Measurements from ENCODE around the gene MYL10. TPM values are rescaled to one million over a fixed set of nuclear protein-coding genes. Genes with fewer than 3 reads are reported as not detected.

The MYL10 gene
- polyA plus RNA-seq, 1 donor from 2014 or later: not detected

DNA sequence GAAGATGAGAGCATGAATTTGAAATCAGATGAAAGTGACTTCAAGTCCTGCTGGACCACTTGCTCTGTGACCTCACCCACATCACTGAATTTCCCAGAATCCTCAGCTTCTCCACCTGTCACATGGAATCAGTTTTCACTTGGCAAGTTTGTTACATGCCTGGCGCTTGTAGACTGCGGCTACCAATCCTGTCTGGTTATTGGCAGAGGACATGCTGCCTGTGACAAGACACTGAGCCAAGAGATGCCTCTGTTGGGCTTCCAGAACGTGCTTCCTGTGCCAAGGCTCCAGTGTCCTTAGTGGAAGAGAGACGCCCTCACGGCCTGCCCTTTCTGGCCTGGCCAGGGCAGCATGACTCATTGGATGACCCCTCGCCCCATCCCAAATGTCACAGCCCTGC lies 4.4 kb upstream of the MYL10 start:
- no peaks in the 10 kb centered on the region for H3K36me3 ChIP-seq (ENCODE audit: insufficient read depth, low read length)
- no peaks in the 10 kb centered on the region for H3F3A ChIP-seq (ENCODE audit: insufficient read depth, low read length, poor library complexity, severe bottlenecking)
- TF ChIP-seq SMC3 (conservative IDR thresholded peaks at IDR 0.05; ENCODE audit: poor library complexity) (no peak), TAF1 (IDR thresholded peaks at IDR 0.05; ENCODE audit: low read depth) (no peak)
- no peak overlapping the region for H3K4me2 ChIP-seq (ENCODE audit: low read length)
- H3K27me3 ChIP-seq (ENCODE audit: insufficient read depth, low read depth, low read length): no peaks in the 10 kb centered on the region
- H3K27ac ChIP-seq (ENCODE audit: low read length): no peak overlapping the region
- no peaks in the 10 kb centered on the region for H3K9me2 ChIP-seq (ENCODE audit: insufficient read depth, low read length)
- no peak overlapping the region for H2AFZ ChIP-seq (ENCODE audit: low read depth, low read length)
- no peaks in the 10 kb centered on the region for H3K79me2 ChIP-seq (replicated peaks; ENCODE audit: insufficient read depth, low read length)
- no peak overlapping the region for H3K9ac ChIP-seq (ENCODE audit: low read length)
- H3K9me3 ChIP-seq (ENCODE audit: low read length): no peaks in the 10 kb centered on the region
- no peak overlapping the region for H3K4me3 ChIP-seq (ENCODE audit: low read length)
- no peaks in the 10 kb centered on the region for H4K20me1 ChIP-seq (ENCODE audit: insufficient read depth)

DNA sequence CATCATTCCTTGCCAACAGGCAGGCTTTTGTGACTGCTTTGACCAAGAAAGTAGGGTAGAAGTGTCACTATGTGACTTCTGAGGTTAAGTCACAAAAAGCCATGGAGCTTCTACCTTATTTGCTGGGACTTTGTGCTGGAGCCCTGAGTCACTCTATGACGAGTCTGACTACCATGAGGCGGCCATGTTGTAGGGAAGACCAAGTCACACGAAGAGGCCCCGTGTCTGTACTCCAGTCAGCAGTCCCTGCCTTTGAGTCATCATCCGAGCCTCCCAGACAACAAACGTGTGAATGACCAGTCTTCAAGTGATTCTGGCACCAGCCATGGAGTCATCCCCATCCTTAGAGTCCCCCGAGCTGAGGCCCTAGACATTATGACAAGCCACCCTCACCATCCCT lies 3.5 kb upstream of the MYL10 start:
- no peaks in the 10 kb centered on the region for H3F3A ChIP-seq (ENCODE audit: insufficient read depth, low read length, poor library complexity, severe bottlenecking)
- no peak overlapping the region for H3K9ac ChIP-seq (ENCODE audit: low read length)
- H3K9me2 ChIP-seq (ENCODE audit: insufficient read depth, low read length): no peaks in the 10 kb centered on the region

More for the DNA sequence above, 3.5 kb upstream of the MYL10 start:
- no peaks in the 10 kb centered on the region for H3K79me2 ChIP-seq (replicated peaks; ENCODE audit: insufficient read depth, low read length)
- H3K36me3 ChIP-seq (ENCODE audit: insufficient read depth, low read length): no peaks in the 10 kb centered on the region
- H3K4me2 ChIP-seq (ENCODE audit: low read length): no peak overlapping the region
- TF ChIP-seq TAF1 (IDR thresholded peaks at IDR 0.05; ENCODE audit: low read depth): no peak
- TF ChIP-seq SMC3 (conservative IDR thresholded peaks at IDR 0.05; ENCODE audit: poor library complexity): no peak
- no peak for TF ChIP-seq EP300 (conservative IDR thresholded peaks at IDR 0.05; ENCODE audit: poor library complexity, severe bottlenecking)
- TF ChIP-seq, protein P1, sequence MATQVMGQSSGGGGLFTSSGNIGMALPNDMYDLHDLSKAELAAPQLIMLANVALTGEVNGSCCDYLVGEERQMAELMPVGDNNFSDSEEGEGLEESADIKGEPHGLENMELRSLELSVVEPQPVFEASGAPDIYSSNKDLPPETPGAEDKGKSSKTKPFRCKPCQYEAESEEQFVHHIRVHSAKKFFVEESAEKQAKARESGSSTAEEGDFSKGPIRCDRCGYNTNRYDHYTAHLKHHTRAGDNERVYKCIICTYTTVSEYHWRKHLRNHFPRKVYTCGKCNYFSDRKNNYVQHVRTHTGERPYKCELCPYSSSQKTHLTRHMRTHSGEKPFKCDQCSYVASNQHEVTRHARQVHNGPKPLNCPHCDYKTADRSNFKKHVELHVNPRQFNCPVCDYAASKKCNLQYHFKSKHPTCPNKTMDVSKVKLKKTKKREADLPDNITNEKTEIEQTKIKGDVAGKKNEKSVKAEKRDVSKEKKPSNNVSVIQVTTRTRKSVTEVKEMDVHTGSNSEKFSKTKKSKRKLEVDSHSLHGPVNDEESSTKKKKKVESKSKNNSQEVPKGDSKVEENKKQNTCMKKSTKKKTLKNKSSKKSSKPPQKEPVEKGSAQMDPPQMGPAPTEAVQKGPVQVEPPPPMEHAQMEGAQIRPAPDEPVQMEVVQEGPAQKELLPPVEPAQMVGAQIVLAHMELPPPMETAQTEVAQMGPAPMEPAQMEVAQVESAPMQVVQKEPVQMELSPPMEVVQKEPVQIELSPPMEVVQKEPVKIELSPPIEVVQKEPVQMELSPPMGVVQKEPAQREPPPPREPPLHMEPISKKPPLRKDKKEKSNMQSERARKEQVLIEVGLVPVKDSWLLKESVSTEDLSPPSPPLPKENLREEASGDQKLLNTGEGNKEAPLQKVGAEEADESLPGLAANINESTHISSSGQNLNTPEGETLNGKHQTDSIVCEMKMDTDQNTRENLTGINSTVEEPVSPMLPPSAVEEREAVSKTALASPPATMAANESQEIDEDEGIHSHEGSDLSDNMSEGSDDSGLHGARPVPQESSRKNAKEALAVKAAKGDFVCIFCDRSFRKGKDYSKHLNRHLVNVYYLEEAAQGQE (IDR thresholded peaks at IDR 0.05; ENCODE audit: borderline replicate concordance): no peak
- TF ChIP-seq EZH2 (IDR thresholded peaks at IDR 0.05; ENCODE audit: borderline replicate concordance, insufficient read depth, low read length, poor library complexity, severe bottlenecking): no peak
- TF ChIP-seq, protein P2, sequence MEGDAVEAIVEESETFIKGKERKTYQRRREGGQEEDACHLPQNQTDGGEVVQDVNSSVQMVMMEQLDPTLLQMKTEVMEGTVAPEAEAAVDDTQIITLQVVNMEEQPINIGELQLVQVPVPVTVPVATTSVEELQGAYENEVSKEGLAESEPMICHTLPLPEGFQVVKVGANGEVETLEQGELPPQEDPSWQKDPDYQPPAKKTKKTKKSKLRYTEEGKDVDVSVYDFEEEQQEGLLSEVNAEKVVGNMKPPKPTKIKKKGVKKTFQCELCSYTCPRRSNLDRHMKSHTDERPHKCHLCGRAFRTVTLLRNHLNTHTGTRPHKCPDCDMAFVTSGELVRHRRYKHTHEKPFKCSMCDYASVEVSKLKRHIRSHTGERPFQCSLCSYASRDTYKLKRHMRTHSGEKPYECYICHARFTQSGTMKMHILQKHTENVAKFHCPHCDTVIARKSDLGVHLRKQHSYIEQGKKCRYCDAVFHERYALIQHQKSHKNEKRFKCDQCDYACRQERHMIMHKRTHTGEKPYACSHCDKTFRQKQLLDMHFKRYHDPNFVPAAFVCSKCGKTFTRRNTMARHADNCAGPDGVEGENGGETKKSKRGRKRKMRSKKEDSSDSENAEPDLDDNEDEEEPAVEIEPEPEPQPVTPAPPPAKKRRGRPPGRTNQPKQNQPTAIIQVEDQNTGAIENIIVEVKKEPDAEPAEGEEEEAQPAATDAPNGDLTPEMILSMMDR (IDR thresholded peaks at IDR 0.05; ENCODE audit: poor library complexity, severe bottlenecking): no peak
- no peak for TF ChIP-seq MXI1 (conservative IDR thresholded peaks at IDR 0.05; ENCODE audit: poor library complexity, severe bottlenecking)
- no peak for TF ChIP-seq RAD21 (conservative IDR thresholded peaks at IDR 0.05)
- no peak for TF ChIP-seq POLR2AphosphoS5 (IDR thresholded peaks at IDR 0.05)
- no peaks in the 10 kb centered on the region for H3K9me3 ChIP-seq (ENCODE audit: low read length)
- H4K20me1 ChIP-seq (ENCODE audit: insufficient read depth): no peaks in the 10 kb centered on the region
- no peak overlapping the region for H3K27ac ChIP-seq (ENCODE audit: low read length)
- H2AFZ ChIP-seq (ENCODE audit: low read depth, low read length): no peak overlapping the region
- no peak overlapping the region for H3K4me3 ChIP-seq (ENCODE audit: low read length)
- no peaks in the 10 kb centered on the region for H3K27me3 ChIP-seq (ENCODE audit: insufficient read depth, low read depth, low read length)

Data from neural cell (in vitro differentiated cells).